Left lung (tissue), 10 donors: ENCODE data around the gene ULK4. TPM values are rescaled to one million over a fixed set of nuclear protein-coding genes. Genes with fewer than 3 reads are reported as not detected.

Source experiments
- ATAC-seq: fragments of 200-7000 bp; cut with Tn5 transposase; one replicate; pipeline ENCODE4 v1.9.1; 2020; ENCODE audit warnings: moderate library complexity
- DNase-seq, 4 donors: peaks; one replicate each; pipeline ENCODE4 v3.0.0-alpha.2; 2013 to 2020
- H3K27ac ChIP-seq, 2 donors: fragments of 200-600 bp; sonication (generic) in 1 of 2; one replicate each; pipeline versions ENCODE4 v1.5.0 to v1.8.0; 2020 to 2021
- H3K27me3 ChIP-seq, 2 donors: fragments of 200-600 bp; sonication (generic) in 1 of 2; one replicate each; pipeline versions ENCODE4 v1.5.0 to v1.8.0; 2020 to 2021
- H3K36me3 ChIP-seq, 2 donors: fragments of 200-600 bp; sonication (generic) in 1 of 2; one replicate each; pipeline versions ENCODE4 v1.5.0 to v1.8.0; 2020 to 2021
- H3K4me1 ChIP-seq, 2 donors: fragments of 200-600 bp; one replicate each; pipeline ENCODE4 v1.8.0; 2021
- H3K4me3 ChIP-seq, 2 donors: fragments of 200-600 bp; sonication (generic) in 1 of 2; one replicate each; pipeline versions ENCODE4 v1.5.0 to v1.8.0; 2020 to 2021; ENCODE audit warnings: mild to moderate bottlenecking in 1 of 2
- H3K9me3 ChIP-seq, 2 donors: fragments of 200-600 bp; sonication (generic) in 1 of 2; one replicate each; pipeline versions ENCODE4 v1.5.0 to v1.8.0; 2020 to 2021
- CTCF ChIP-seq, 2 donors: fragments of 200-600 bp; sonication (generic) in 1 of 2; IDR thresholded peaks; one replicate each; pipeline versions ENCODE4 v1.5.0 to v1.8.0; 2021; ENCODE audit warnings: antibody characterized with exemption in 2 of 2
- intact Hi-C, 2 donors: fragments of 100-400 bp; cut with DNase I; formaldehyde crosslinking; loops; one replicate each; pipeline versions ENCODE4 v1.11.2 to v1.14.2; 2022
- polyA plus RNA-seq, 6 donors: library from polyadenylated mRNA; unstranded; fragments of 120-200 nt; gene quantifications; one replicate each; pipeline ENCODE4 v1.2.1, GENCODE V29; 2013; ENCODE audit not compliant: insufficient read length in 6 of 6
- total RNA-seq, 2 donors: library from RNA; stranded (reverse); fragmentation: NEBNext Ultra II Directional; extraction: Animal tissue kit (Norgen Biotek cat#: 25700); gene quantifications; one replicate each; pipeline ENCODE4 v1.2.1, GENCODE V29; 2021
- donor health status: DM: no; HTN: yes; CAD: no.
- donor health status: DM: no; HTN: no; CAD: no.

Gene ULK4
- total and polyA plus RNA-seq, 8 donors = 3.9 to 12.1 (median 5.6) TPM

- intact Hi-C loops = no loop called here
- no peaks in the 10 kb centered on the region for H3K27me3 ChIP-seq
- ATAC-seq (no peak), DNase-seq (no peak)
- TF ChIP-seq CTCF (IDR thresholded peaks at IDR 0.05) = no peak
- H3K27ac ChIP-seq = no peak overlapping the region
- H3K4me1 ChIP-seq = no peaks in the 10 kb centered on the region
- H3K9me3 ChIP-seq = no peaks in the 10 kb centered on the region
- H3K36me3 ChIP-seq = no peaks in the 10 kb centered on the region
- H3K4me3 ChIP-seq = no peak overlapping the region
Observed at GRCh38 chr3:41328926-41329325, 633.0 kb downstream of the ULK4 start.

GRCh38 chr3:41327718-41328117, 634.2 kb downstream of the ULK4 start:
- no peak for TF ChIP-seq CTCF (IDR thresholded peaks at IDR 0.05)
- H3K9me3 ChIP-seq = no peaks in the 10 kb centered on the region
- ATAC-seq = no peak

GRCh38 chr3:41324156-41324475, 637.8 kb downstream of the ULK4 start:
- no peaks in the 10 kb centered on the region for H3K4me1 ChIP-seq
- intact Hi-C loops = no loop called here
- no peaks in the 10 kb centered on the region for H3K36me3 ChIP-seq
- H3K9me3 ChIP-seq = no peaks in the 10 kb centered on the region
- no peak for TF ChIP-seq CTCF (IDR thresholded peaks at IDR 0.05)
- H3K27ac ChIP-seq = no peak overlapping the region
- no peak for ATAC-seq
- DNase-seq = no peak
- no peaks in the 10 kb centered on the region for H3K27me3 ChIP-seq
- no peak overlapping the region for H3K4me3 ChIP-seq

More at GRCh38 chr3:41327718-41328117, 634.2 kb downstream of the ULK4 start:
- DNase-seq = peak in 1 of 4 donors; percentile 5
- intact Hi-C loops = no loop called here
- Histone ChIP-seq H3K4me3 (no peak overlapping the region), H3K4me1 (no peaks in the 10 kb centered on the region), H3K36me3 (no peaks in the 10 kb centered on the region), H3K27ac (no peak overlapping the region), H3K27me3 (no peaks in the 10 kb centered on the region)

- intact Hi-C loops = no loop called here
- ATAC-seq (no peak), DNase-seq (no peak)
Observed at GRCh38 chr3:41323467-41324155, 638.3 kb downstream of the ULK4 start.

GRCh38 chr3:41321642-41321980, 640.3 kb downstream of the ULK4 start:
- no peak overlapping the region for H3K27ac ChIP-seq
- no peak for DNase-seq
- no peak for ATAC-seq
- no peaks in the 10 kb centered on the region for H3K27me3 ChIP-seq
- no peaks in the 10 kb centered on the region for H3K36me3 ChIP-seq
- no peak for TF ChIP-seq CTCF (IDR thresholded peaks at IDR 0.05)
- no peaks in the 10 kb centered on the region for H3K4me1 ChIP-seq
- no peaks in the 10 kb centered on the region for H3K9me3 ChIP-seq
- intact Hi-C loops = no loop called here
- H3K4me3 ChIP-seq = no peak overlapping the region

More at GRCh38 chr3:41323467-41324155, 638.3 kb downstream of the ULK4 start:
- H3K27me3 ChIP-seq = no peaks in the 10 kb centered on the region
- no peaks in the 10 kb centered on the region for H3K4me1 ChIP-seq
- TF ChIP-seq CTCF (IDR thresholded peaks at IDR 0.05) = no peak
- no peak overlapping the region for H3K4me3 ChIP-seq
- no peak overlapping the region for H3K27ac ChIP-seq
- H3K36me3 ChIP-seq = no peaks in the 10 kb centered on the region
- H3K9me3 ChIP-seq = no peaks in the 10 kb centered on the region
